CD14-positive monocyte (primary cell): ENCODE measurements around the gene GOSR2. TPM values are rescaled to one million over a fixed set of nuclear protein-coding genes. Genes with fewer than 3 reads are reported as not detected.

Source experiments
- DNase-seq, 3 donors: peaks; one replicate each; pipeline ENCODE4 v3.0.0-alpha.2; 2011 to 2022
- H2AFZ ChIP-seq: 2 replicates; pipeline ENCODE4 v1.6.0; 2012; ENCODE audit warnings: mild to moderate bottlenecking, low read depth, low read length, inconsistent platforms; ENCODE audit not compliant: insufficient read depth, poor library complexity, severe bottlenecking
- H3K27ac ChIP-seq, 2 donors: 1 replicate in 1 of 2; 2 replicates in 1 of 2; pipeline ENCODE4 v1.5.1; 2012 to 2013; ENCODE audit warnings: low read length in 2 of 2, control low read depth in 1 of 2, inconsistent platforms in 1 of 2, low read depth in 1 of 2, mild to moderate bottlenecking in 1 of 2
- H3K27me3 ChIP-seq, 2 donors: one replicate each; pipeline versions ENCODE4 v1.6.0 to v1.6.1; 2011 to 2013; ENCODE audit warnings: low read length in 2 of 2; ENCODE audit not compliant: control insufficient read depth in 2 of 2, insufficient read depth in 2 of 2
- H3K36me3 ChIP-seq, 2 donors: replicated peaks in 1 of 2; 1 replicate in 1 of 2; 2 replicates in 1 of 2; pipeline versions ENCODE4 v1.5.1 to v1.6.1; 2012 to 2013; ENCODE audit warnings: low read length in 2 of 2, control low read depth in 1 of 2, inconsistent platforms in 1 of 2, mild to moderate bottlenecking in 1 of 2; ENCODE audit not compliant: insufficient read depth in 2 of 2, control insufficient read depth in 1 of 2
- H3K4me1 ChIP-seq, 2 donors: 1 replicate in 1 of 2; 2 replicates in 1 of 2; pipeline versions ENCODE4 v1.5.1 to v1.6.1; 2012 to 2013; ENCODE audit warnings: low read length in 2 of 2, control low read depth in 1 of 2, inconsistent platforms in 1 of 2, mild to moderate bottlenecking in 1 of 2, moderate library complexity in 1 of 2; ENCODE audit not compliant: insufficient read depth in 2 of 2, control insufficient read depth in 1 of 2
- H3K4me2 ChIP-seq: replicated peaks from 2 replicates; pipeline ENCODE3; 2012; ENCODE audit warnings: low read length, moderate library complexity, mild to moderate bottlenecking; ENCODE audit not compliant: poor library complexity, severe bottlenecking; ENCODE audit errors: extremely low read depth
- H3K4me3 ChIP-seq, 3 experiments: fragments of 200-600 bp in 1 of 3; sonication (generic) in 1 of 3; replicated peaks in 1 of 3; 1 replicate in 2 of 3; 2 replicates in 1 of 3; pipeline ENCODE4 v1.5.1; 2011 to 2013; ENCODE audit warnings: low read length in 3 of 3, mild to moderate bottlenecking in 3 of 3, control low read depth in 2 of 3, low read depth in 2 of 3, inconsistent platforms in 1 of 3, moderate library complexity in 1 of 3
- H3K79me2 ChIP-seq: 2 replicates; pipeline ENCODE4 v1.6.0; 2012; ENCODE audit warnings: mild to moderate bottlenecking, control low read depth, inconsistent platforms, low read length, moderate library complexity; ENCODE audit not compliant: insufficient read depth
- H3K9ac ChIP-seq: 2 replicates; pipeline ENCODE4 v1.6.0; 2017; ENCODE audit warnings: low read length, mild to moderate bottlenecking; ENCODE audit not compliant: insufficient read depth, poor library complexity, severe bottlenecking
- H3K9me3 ChIP-seq, 2 donors: replicated peaks in 1 of 2; 1 replicate in 1 of 2; 2 replicates in 1 of 2; pipeline versions ENCODE4 v1.5.1 to v1.6.1; 2012 to 2013; ENCODE audit warnings: low read length in 2 of 2, control low read depth in 1 of 2; ENCODE audit not compliant: control insufficient read depth in 1 of 2, insufficient read depth in 1 of 2
- H4K20me1 ChIP-seq: 2 replicates; pipeline ENCODE4 v1.6.0; 2012; ENCODE audit warnings: mild to moderate bottlenecking, low read length, control low read depth, moderate library complexity; ENCODE audit not compliant: insufficient read depth
- H3K27ac Mint-ChIP-seq, 7 donors: one replicate each; pipeline ENCODE4 v1.8.0; 2020; ENCODE audit warnings: mild to moderate bottlenecking in 7 of 7, mixed read lengths in 7 of 7, moderate library complexity in 6 of 7, inconsistent platforms in 2 of 7
- H3K27me3 Mint-ChIP-seq, 3 donors: one replicate each; pipeline ENCODE4 v1.8.0; 2021 to 2022; ENCODE audit warnings: low read depth in 3 of 3, mild to moderate bottlenecking in 3 of 3, mixed read lengths in 3 of 3, moderate library complexity in 3 of 3, inconsistent platforms in 1 of 3
- H3K36me3 Mint-ChIP-seq, 2 donors: one replicate each; pipeline ENCODE4 v1.8.0; 2020; ENCODE audit warnings: mixed read lengths in 2 of 2, inconsistent platforms in 1 of 2, mild to moderate bottlenecking in 1 of 2
- H3K4me1 Mint-ChIP-seq: one replicate; pipeline ENCODE4 v1.8.0; 2020; ENCODE audit warnings: mild to moderate bottlenecking, mixed read lengths
- H3K4me3 Mint-ChIP-seq, 2 donors: one replicate each; pipeline ENCODE4 v1.8.0; 2020; ENCODE audit warnings: mild to moderate bottlenecking in 2 of 2, mixed read lengths in 2 of 2, moderate library complexity in 1 of 2
- H3K9me3 Mint-ChIP-seq, 7 donors: one replicate each; pipeline ENCODE4 v1.8.0; 2020 to 2022; ENCODE audit warnings: mixed read lengths in 7 of 7, mild to moderate bottlenecking in 6 of 7, moderate library complexity in 6 of 7, inconsistent platforms in 2 of 7
- CTCF ChIP-seq: fragments of 200-600 bp; IDR thresholded peaks from one replicate; pipeline ENCODE4 v1.8.0; 2022; ENCODE audit warnings: antibody characterized with exemption, mild to moderate bottlenecking
- WGBS: methylation state at CpG from one replicate; pipeline ENCODE4 v1.1.5; 2013; ENCODE audit warnings: missing lambda C conversion rate; ENCODE audit not compliant: insufficient coverage; 5-methylcytosine and 5-hydroxymethylcytosine counted together
- intact Hi-C, 2 donors: fragments of 100-400 bp; cut with micrococcal nuclease; formaldehyde crosslinking; loops; one replicate each; pipeline versions ENCODE4 v1.15.0 to v1.15.1; 2023
- polyA plus RNA-seq, 3 donors: library from polyadenylated mRNA; depleted of rRNA in 1 of 3; unstranded in 2 of 3; stranded (reverse) in 1 of 3; fragments of 300-500 nt in 2 of 3; fragments of >200 nt in 1 of 3; fragmentation: Illumina TruSeq in 2 of 3; gene quantifications; 1 replicate in 2 of 3; 2 replicates in 1 of 3; pipeline ENCODE4 v1.2.3, GENCODE V29; 2012 to 2021

GOSR2 gene
- polyA plus RNA-seq, 3 donors, result 25.2 to 31.1 (median 27.7) TPM

GRCh38 chr17:46901291-46901690 lies 21.7 kb upstream of the GOSR2 start:
- no peak overlapping the region for H3K9ac ChIP-seq
- DNase-seq, result no peak
- Mint-ChIP-seq H3K27me3 (peaks cover 8 to 21% (median 15%) of the 10 kb centered on the region in 3 donors), H3K4me1 (peaks cover 9% of the 10 kb centered on the region), H3K27ac (no peak overlapping the region), H3K36me3 (no peaks in the 10 kb centered on the region), H3K9me3 (peaks cover 0 to 3% (median 1%) of the 10 kb centered on the region in 7 donors), H3K4me3 (no peak overlapping the region)
- no peak overlapping the region for H3K27ac ChIP-seq
- no peaks in the 10 kb centered on the region for H3K36me3 ChIP-seq
- no peaks in the 10 kb centered on the region for H3K79me2 ChIP-seq
- H2AFZ ChIP-seq, result no peak overlapping the region
- no peaks in the 10 kb centered on the region for H4K20me1 ChIP-seq
- peaks cover 0 to 2% of the 10 kb centered on the region in 2 donors for H3K9me3 ChIP-seq
- intact Hi-C loops, result no loop called here
- no peak for TF ChIP-seq CTCF
- no peak overlapping the region for H3K4me2 ChIP-seq
- H3K4me3 ChIP-seq, result no peak overlapping the region
- 92% methylated on average over 8 of the region's 9 CpGs for WGBS
- peaks cover 8 to 10% of the 10 kb centered on the region in 2 donors for H3K4me1 ChIP-seq
- H3K27me3 ChIP-seq, result no peaks in the 10 kb centered on the region

GRCh38 chr17:46903762-46904672 lies 18.9 kb upstream of the GOSR2 start:
- H3K36me3 Mint-ChIP-seq, result no peaks in the 10 kb centered on the region
- H3K4me1 Mint-ChIP-seq, result peaks cover 9% of the 10 kb centered on the region
- Histone ChIP-seq H3K36me3 (no peaks in the 10 kb centered on the region), H3K4me3 (no peak overlapping the region), H3K4me2 (no peak overlapping the region), H3K4me1 (peaks cover 9 to 10% of the 10 kb centered on the region in 2 donors), H2AFZ (no peak overlapping the region), H3K79me2 (no peaks in the 10 kb centered on the region), H4K20me1 (no peaks in the 10 kb centered on the region), H3K27me3 (no peaks in the 10 kb centered on the region), H3K9ac (no peak overlapping the region), H3K27ac (no peak overlapping the region), H3K9me3 (peaks cover 0 to 1% of the 10 kb centered on the region in 2 donors)
- no peak for DNase-seq
- intact Hi-C loops, result no loop called here
- peaks cover 4 to 21% (median 16%) of the 10 kb centered on the region in 3 donors for H3K27me3 Mint-ChIP-seq
- H3K9me3 Mint-ChIP-seq, result peaks cover 0 to 1% (median 0%) of the 10 kb centered on the region in 7 donors
- no peak overlapping the region for H3K27ac Mint-ChIP-seq
- 88% methylated on average over 3 of the region's 4 CpGs for WGBS
- no peak overlapping the region for H3K4me3 Mint-ChIP-seq
- TF ChIP-seq CTCF, result no peak
